ENCODE data around the gene RPL4.
"Not testable (repeated sequence)": the region's sequence is repeated elsewhere in the genome, so short reads cannot be mapped to it uniquely, and the experiment has no call there.

The RPL4 gene

GRCh38 chr15:66504563-66505429 is at the start of gene RPL4, which contains the start of gene ZWILCH:
TSS of gene RPL4 (minus strand) at chr15:66504855. CDS start at chr15:66504790, 65 bp downstream.
TSS of gene ZWILCH (plus strand) at chr15:66505326. CDS start at chr15:66505339, 13 bp downstream.
- DNase-seq, result peak; percentile 57 to 68 (median 63)

DNA sequence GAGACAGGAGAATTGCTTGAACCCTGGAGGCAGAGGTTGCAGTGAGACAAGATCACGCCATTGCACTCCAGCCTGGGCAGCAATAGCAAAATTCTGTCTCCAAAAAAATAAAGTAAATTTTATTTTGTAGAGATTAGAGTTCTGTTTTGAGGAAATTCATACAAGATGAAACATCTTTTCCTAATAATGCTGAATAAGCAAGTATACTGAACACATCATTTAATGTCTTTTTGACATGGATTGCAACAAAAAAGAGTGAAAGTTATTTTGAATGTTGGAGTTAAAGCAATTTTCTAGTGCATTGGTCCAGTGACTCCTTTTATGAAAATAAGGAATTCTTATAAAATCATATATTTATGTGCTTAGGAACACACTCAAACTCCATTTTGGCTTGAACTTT is 40.6 kb upstream of the RPL4 start:
- no peak for DNase-seq

- DNase-seq, result no peak
Observed at GRCh38 chr15:66542896-66543295, 38.2 kb upstream of the RPL4 start.

DNA sequence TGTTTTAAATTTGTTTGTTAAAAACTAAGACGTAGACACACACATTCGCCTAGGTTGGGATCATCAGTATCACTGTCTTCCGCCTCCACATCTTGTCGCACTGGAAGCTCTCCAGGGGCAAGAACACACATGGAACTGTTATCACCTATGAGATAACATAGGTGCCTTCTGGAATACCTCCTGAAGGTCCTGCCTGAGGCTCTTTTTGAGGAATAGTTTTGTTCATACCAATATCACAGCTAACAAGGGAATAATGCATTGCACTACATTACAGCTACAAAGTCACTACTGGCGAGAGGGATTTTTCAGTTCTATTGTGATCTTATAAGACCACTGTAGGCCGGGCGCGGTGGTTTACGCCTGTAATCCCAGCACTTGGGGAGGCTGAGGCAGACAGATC is 30.4 kb upstream of the RPL4 start:
- no peak for DNase-seq

DNA sequence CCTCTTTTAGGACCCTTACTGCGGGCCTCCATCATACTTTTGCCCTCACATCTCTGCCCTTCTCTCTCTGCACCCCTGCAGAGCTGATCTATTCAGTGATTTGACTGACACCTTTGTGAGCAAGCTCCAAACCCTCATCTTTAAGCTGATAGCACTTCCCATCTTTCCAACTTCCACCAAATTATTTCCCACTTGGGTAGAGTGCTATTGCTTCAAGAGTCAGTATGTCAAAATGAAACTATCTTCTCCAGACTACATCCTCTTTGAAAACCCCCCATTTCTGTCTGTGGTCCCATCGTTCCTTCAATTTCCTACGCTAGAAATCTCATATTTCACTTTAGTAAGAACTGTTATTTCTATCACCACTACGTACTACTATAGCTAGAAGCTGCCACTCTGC is 20.2 kb upstream of the RPL4 start:
- DNase-seq, result no peak

- no peak for DNase-seq
Observed at GRCh38 chr15:66523926-66524325, 19.3 kb upstream of the RPL4 start.

DNA sequence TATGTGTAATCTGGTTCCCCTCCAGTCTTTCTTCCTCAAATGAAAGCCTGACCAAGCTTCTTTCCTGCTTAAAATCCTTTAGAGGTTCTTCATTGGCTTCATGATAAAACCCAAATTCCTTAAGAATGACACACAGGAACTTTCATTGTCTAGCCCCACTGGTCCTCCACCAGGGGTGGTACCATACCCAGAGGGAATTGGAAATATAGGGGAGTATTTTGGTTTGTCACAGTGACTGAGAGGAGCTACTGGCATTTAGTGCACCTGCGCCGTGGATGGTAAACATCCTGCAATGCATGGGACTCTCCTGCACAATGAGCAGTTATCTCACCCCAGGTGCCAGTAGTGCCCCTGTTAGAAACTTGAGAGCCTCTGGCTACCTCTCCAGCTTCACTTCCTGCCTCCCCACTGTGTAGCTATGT is 11.3 kb upstream of the RPL4 start:
- DNase-seq, result no peak

DNA sequence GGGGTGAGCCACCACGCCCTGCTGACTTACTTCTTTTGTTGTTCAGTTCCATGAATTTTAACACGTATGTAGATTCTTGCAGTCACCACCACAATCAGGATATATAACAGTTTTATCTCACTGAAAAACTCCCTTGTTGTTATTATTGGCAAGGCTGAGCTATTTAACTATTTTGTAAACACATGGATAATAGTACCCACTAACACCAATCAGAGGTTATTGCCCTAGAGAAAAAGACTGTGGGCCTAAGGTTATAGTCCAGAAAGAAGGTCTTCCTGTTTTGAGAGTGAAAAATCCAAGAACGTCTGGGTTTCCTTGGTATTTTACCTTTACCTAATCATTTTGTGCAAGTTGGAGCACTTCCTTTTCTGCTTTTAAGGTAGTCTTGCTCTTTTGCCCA is 9.9 kb upstream of the RPL4 start:
- no peak for DNase-seq

DNA sequence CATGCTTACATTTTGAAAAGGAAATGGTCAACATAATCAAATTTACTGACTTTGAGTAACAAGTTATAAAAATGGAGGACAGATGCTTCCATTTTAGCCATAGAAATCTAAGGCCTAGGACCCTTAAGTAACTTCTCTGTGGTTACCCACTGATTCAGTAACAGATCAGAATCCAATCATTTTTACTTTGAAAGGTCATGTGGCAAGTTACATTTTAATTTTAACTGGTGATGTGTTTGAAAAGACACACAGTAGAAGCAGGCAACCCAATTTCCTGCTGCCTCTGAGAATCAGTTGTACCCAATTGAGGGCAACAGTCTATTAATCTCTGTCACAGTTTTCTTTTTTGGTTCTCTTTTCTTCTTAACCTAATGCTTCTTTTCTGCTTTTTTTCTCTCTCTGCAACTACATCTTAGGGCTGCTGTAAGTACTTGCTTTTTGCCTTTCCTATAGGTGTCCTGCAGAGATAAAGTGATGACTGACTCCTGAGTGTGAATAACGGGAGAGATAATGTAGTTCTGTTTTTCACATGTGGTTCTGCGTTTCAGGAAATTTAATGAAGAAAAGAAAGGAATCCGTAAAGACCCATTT is 3.7 kb upstream of the RPL4 start:
- no peak for DNase-seq

DNA sequence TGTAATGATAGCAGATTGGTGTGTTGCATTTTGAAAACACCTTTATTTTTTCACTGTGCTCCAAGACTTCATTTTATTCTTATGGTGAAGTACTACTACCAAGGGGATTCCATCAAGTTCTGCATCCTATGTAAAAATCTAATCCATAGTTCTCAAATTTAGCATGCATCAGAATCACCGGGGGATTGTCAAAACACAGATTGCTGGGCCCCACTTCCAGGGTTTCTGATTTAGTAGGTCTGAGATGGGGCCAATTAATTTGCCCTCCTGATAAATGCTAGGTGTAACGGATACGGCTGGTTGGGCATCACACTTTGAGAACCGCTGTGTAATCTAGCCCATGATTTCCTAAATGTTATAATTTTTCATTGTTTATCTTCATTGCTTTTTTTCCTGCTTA is 1.2 kb upstream of the RPL4 start:
- DNase-seq, result no peak

GRCh38 chr15:66505430-66505811 is 766 bp upstream of the RPL4 start:
- DNase-seq, result no peak

- DNase-seq, result no peak
Observed at GRCh38 chr15:66503780-66504562, 684 bp downstream of the RPL4 start.

GRCh38 chr15:66503041-66503648 is 1.5 kb downstream of the RPL4 start:
- DNase-seq, result not testable (repeated sequence)

DNA sequence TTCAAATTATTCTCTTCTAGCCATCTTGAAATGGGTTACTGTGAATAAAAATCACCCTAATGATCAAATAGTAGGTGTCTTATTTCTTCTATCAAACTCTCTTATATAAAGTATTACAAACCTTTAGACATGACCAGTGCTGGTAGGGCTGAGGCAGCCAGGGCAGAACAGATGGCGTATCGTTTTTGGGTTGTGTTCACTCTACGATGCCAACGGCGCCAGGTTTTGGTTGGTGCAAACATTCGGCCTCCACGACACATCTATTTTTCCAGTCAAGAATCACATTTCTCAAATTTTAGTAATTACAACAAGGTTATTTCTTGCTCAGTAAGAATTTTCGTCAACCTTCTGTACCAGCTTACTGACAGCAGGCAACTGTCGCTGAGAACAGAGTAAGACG is 2.2 kb downstream of the RPL4 start:
- no peak for DNase-seq

- DNase-seq, result not testable (repeated sequence)
Observed at GRCh38 chr15:66500346-66500745, 4.3 kb downstream of the RPL4 start.

DNA sequence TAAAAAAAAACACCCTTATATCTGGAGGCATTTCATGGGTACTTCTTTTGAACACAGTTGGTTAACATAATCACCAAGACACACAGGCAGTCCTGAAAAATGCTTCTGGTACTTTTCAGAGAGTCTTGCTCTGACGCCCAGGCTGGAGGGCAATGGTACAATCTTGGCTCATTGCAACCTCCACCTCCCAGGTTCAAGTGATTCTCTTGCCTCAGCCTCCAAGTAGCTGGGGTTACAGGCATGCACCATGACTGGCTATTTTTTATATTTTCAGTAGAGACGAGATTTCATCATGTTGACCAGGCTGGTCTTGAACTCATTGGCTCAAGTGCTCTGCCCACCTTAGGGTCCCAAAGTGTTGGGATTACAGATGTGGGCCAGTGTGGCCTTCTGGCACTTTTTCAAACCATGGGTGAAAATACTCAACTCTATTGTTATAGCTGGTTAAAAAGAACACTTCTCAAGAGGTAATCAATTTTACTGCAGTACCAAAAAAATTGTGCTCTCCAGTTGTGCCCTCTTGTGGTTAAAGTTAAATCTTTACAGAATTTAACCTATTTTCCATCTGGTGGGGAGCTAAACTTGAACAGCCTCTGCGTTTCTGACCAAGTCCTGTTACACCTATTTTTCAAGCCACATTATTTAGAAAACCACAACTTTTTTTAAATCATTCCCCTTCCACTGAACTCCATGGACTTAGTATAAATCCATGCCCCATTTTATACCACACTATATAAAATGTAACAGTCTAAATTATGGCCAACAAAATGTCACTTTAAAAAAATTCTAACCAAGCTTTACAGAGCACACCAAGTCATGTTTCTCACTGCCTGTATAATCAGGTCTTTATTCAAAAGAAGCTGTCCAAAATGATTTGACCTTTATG is 5.9 kb downstream of the RPL4 start:
- no peak for DNase-seq

GRCh38 chr15:66497502-66498455 is 6.9 kb downstream of the RPL4 start, which contains the start of gene SNAPC5:
TSS of gene SNAPC5 (minus strand) at chr15:66497762. CDS start at chr15:66497731, 31 bp downstream.
- DNase-seq, result peak; percentile 96 to 98 (median 97)

- DNase-seq, result no peak
Observed at GRCh38 chr15:66496951-66497501, 7.6 kb downstream of the RPL4 start.

DNA sequence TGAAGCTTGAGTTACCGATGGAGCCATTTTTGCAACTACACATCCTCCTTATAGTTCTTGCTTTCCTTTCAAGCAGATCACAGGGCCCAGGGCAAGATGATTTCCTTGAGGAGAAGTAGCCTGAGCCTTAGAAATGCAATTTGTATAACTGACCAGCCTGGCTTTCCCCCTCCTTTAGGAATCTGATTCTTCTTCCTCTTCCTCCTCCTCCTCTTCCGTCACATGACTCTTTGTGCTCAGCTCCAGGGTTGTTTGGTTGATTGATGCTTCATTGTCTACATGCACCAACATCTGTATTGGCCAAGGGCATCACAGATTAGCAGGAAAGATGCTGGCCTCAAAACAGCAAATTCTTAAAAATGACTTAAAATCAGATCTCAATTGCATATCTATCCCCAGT is 10.4 kb downstream of the RPL4 start:
- no peak for DNase-seq

- no peak for DNase-seq
Observed at GRCh38 chr15:66491846-66492245, 12.8 kb downstream of the RPL4 start.

All from activated CD4-positive, CD25-positive, alpha-beta regulatory T cell (primary cell).